GOT3 (cell line): ENCODE measurements around the gene TNFRSF19.

Source experiments
- DNase-seq: peaks from one replicate; lab custom pipeline; 2025; ENCODE audit warnings: mixed read lengths; lab: John Stamatoyannopoulos, UW

The TNFRSF19 gene

GRCh38 chr13:23722726-23723453, 152.7 kb downstream of the TNFRSF19 start:
- DNase-seq = no peak

GRCh38 chr13:23723471-23723870, 153.3 kb downstream of the TNFRSF19 start:
- no peak for DNase-seq

GRCh38 chr13:23724196-23724970, 154.2 kb downstream of the TNFRSF19 start:
- no peak for DNase-seq
